GM18499 (cell line): ENCODE results near the gene ZFAND2B.

Experiments used
- ATAC-seq: cut with Tn5 transposase; IDR thresholded peaks from one replicate; pipeline ENCODE4 v1.9.1; 2021; ENCODE audit warnings: moderate number of reproducible peaks; ENCODE audit not compliant: insufficient read depth, unreplicated experiment

Gene ZFAND2B

DNA sequence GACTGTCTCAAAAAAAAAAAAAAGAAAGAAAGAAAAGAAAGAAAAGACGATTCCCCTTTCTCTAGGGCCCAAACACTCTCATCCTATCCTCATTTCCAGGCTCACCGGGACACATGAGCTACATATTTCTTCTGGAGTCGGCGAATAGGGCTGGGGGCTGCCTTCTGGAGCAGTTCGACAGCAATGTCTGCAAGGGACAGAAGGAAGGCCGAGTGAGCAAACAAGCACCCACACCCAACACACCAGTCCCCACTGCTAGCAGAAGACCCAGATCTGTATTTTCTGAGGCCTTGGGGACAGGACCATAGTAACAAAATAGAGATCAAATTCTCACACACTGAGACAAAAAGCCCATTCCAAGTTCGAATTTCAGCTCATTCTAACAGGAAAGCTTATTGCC, 31.1 kb upstream of the ZFAND2B start:
- no peak for ATAC-seq

DNA sequence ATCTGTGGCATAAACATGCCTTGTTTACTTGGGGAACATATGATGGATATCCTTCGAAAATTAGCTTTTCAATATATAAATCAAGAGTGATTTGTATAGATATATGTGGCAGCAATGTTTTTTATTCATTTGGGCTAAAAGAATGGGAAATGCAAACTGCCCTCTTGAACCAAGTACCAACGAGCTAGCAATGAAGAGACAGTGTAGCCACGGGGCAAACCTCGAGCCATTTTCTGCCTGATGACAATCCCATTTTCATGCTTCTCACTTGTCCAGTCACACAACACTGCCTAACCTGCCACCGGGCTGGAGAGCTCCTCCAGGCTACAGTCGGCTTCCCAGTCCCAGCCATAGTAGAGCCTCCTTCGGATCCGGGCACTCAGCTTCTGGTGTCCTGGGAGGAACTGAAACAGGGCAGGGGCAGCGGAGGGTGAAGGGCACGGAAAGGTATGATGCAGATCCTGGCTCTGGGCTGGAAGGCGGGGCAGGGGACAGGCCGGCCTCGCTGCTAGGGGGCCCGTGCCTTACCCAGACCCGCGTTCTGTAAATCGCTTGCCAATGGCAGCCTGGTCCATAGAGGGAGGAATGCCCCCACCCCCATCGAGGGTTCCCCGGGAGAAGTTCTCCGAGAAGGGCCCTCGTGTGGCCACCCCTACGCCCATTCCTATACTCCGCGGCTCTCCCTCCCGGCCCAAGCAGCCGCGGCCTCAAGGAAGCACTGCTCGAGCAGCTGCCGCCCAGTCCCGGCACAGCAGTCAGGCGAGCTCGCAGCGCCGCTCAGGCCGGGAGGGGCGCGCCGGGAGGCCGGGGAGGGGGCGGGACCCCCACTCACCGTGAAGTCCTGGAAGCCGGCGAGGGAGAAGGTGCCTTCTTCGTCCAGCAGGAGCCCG, 30.4 kb upstream of the ZFAND2B start:
- ATAC-seq, result no peak

DNA sequence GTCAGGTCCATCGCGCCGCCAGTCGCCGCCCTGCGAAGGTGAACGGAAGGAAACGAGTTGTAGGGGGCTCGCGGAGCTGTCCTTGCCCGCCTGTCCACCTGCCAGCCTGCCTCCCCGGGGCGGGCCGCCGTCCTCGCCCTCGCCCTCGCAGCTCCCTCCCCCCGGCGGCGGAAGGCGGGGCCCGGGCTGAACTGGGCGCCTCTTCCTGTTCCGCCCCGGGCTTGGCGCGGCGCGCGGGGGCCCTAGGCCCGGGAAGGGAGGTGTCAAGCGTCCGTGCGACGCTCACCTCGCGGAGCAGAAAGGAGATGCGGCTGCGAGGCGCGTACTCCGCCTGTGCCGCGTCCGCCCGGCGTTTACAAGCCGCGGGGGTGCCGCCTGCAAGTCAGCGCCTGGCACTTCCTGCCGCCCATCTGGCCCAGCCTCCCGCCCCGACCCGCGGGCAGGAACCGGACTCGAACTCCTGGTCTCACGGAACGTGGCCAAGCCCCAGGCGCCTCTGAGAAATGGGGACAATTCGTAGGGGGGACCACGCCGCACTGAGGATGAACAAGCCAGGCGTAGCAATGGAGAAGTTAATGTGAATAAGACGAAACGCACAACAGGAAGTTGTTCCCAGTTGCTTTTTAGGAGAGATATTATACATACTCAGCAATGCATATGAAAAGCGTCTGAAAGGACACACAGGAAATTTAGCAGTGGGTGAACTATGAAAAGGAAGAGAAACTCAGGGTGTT, 29.6 kb upstream of the ZFAND2B start, which contains the start of gene CNPPD1:
CNPPD1 (minus strand) TSS at position 108 of the 734 bp plus-strand sequence; CDS start at position 11, 97 bp downstream.
- peak; percentile 49 for ATAC-seq

GRCh38 chr2:219177552-219178376, 28.8 kb upstream of the ZFAND2B start, which contains the start of gene RETREG2:
Gene RETREG2, plus strand, starts transcription at chr2:219178275. Its CDS starts 78 bp downstream, at chr2:219178353.
- ATAC-seq, result no peak

DNA sequence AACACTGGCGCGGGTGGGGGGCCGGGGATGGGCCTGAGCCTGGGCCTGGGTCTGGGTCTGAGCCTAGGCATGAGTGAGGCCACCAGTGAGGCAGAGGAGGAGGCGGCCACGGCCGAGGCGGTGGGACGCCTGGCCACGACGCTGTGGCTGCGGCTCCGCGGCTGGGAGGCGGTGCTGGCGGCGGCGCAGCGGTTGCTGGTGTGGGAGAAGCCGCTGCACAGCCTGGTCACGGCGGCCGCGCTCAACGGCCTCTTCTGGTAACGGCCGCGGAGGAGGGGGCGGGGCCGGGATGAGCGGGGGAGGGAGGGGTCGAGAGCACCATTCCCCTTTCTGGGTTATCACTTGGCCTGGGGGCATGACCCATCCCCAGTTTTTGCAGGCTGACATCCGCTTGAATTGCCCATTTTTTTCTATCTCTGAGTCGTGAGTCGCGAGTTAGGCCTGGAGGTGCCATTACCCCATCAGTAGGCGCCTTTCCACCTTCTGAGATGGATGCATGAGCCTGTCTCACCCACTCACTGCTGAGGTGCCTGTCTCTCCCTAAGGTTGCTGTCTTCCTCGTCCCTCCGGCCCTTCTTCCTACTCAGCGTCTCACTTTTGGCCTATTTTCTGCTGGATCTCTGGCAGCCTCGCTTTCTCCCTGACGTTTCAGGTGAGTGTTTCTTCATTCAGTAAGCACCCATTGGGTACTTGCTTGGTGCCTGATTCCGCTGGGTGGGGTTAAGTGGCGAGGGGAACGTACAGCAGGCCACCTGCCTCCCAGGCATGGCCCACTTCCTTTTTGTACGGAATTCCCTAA, 28.0 kb upstream of the ZFAND2B start:
- no peak for ATAC-seq

- no peak for ATAC-seq
Measured at GRCh38 chr2:219179601-219180465, 26.7 kb upstream of the ZFAND2B start.

GRCh38 chr2:219180961-219181360, 25.6 kb upstream of the ZFAND2B start:
- ATAC-seq, result no peak

GRCh38 chr2:219181531-219181930, 25.1 kb upstream of the ZFAND2B start:
- ATAC-seq, result no peak

- no peak for ATAC-seq
Measured at GRCh38 chr2:219182331-219183150, 24.0 kb upstream of the ZFAND2B start.

DNA sequence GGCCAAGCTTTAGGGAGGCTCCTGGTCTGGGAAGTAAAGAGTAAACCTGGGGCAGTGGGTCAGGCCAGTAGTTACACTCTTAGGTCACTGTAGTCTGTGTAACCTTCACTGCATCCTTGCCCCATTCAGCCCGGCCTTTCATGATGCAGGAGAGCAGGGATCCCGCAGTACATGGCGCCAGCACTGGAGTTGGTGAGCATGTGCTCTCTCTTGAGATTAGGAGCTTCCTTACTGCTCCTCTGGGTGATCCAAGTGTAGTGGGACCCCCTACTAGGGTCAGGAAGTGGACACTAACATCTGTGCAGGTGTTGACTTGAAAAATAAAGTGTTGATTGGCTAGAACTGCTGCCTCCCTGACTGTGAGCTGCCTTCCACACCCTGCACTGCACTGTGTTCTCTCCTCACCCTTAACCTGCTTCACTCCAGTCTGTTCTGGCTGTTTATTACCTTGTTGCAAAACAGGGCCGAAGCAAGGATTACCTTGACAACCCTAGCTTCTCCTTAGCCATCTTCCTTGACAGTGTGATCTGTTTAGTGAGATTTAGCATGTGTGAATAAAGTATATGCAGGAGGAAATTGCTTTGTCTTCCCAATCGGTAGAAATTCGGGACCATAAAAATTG, 23.3 kb upstream of the ZFAND2B start:
- no peak for ATAC-seq

DNA sequence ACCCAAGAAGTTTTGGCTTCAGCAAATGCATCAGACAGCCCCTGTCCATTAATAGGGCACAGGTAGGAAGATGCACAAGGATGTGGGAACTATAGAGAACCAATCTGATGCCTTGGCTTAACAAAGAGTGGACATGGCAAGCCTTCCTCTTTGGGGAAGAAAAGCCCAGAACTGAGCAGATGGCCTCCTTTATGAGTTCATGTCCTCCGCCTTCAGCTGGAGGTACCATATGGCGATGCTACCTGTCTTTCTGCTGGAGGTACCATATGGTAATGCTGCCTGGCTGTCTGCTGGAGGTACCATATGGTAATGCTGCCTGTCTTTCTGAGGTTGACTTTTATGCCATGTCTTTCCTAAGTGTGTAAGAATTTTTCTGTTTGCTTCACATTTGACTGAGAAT, 22.5 kb upstream of the ZFAND2B start:
- ATAC-seq, result no peak

- no peak for ATAC-seq
Measured at GRCh38 chr2:219186754-219187456, 19.7 kb upstream of the ZFAND2B start.

DNA sequence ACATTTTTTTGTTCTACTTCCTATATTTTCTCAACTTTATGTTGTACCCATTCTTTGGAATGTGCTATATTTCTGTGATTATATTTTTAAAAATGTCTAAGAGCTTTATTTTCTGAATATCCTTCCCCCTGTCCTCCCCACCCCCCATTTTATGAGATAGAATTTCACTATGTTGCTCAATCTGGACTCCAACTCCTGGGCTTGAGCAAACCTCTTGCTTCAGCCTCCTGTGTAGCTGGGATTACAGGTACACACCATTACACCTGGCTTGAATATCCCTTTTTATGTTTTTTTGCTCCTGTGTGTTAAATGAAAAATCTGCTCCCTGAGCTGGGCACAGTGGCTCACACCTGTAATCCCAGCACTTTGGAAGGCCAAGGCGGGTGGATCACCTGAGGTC, 9.2 kb upstream of the ZFAND2B start:
- ATAC-seq, result no peak

GRCh38 chr2:219198974-219199373, 7.6 kb upstream of the ZFAND2B start:
- no peak for ATAC-seq

DNA sequence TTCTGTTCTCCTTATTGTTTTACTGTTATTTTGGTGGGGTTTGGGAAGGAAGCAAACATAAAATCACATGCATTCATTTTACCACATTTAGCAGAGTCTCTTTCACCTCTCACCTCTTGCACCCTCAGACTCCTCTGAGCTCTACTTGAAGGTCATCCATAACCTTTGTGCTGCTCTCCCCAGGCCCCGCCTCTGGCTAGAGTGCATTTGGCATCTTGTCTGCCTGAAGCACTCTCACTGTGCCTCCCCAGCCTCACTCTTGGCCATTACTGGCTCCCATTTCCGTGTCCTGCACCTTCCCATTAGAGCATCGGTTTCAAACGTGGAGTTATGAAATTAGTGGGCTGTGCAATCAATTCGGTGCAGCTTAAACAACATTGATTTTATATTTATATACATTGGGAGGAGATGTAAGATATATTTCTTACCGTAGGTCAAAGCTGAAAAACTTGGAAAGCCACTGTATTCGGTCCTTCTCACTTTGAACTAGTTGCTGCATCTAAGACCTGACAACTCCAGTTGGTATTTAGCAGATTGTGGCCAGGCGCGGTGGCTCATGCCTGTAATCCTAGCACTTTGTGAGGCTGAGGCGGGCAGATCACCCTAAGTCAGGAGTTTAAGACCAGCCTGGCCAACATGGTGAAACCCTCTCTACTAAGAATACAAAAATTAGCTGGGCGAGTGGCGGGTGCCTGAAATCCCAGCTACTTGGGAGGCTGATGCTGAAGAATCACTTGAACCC, 6.9 kb upstream of the ZFAND2B start:
- ATAC-seq, result no peak
